SK-N-MC (cell line): ENCODE measurements around the gene MEI1.
A peak's percentile ranks its signal among the peaks of the same experiment; 100 is the strongest.
"Not testable (repeated sequence)": the region's sequence is repeated elsewhere in the genome, so short reads cannot be mapped to it uniquely, and the experiment has no call there.

Source experiments
- DNase-seq: peaks from one replicate; pipeline ENCODE4 v3.0.0-alpha.2; 2011; ENCODE audit warnings: low read depth, low spot score
- H3K27ac ChIP-seq: fragments of 200-600 bp; sonication (generic); 2 replicates; pipeline ENCODE4 v1.5.1; 2016; ENCODE audit warnings: mixed run types
- H3K36me3 ChIP-seq: fragments of 200-600 bp; sonication (generic); 2 replicates; pipeline ENCODE4 v1.6.1; 2017; ENCODE audit warnings: antibody characterized with exemption, low read length, mixed read lengths; ENCODE audit not compliant: insufficient read depth
- H3K4me3 ChIP-seq: fragments of 200-600 bp; sonication (generic); 2 replicates; pipeline ENCODE4 v1.5.1; 2016
- H3K9ac ChIP-seq: fragments of 200-600 bp; sonication (generic); 2 replicates; pipeline ENCODE4 v1.8.0; 2017; ENCODE audit warnings: mixed run types, mixed read lengths; ENCODE audit not compliant: insufficient read length
- H3K9me3 ChIP-seq: fragments of 200-600 bp; sonication (generic); 2 replicates; pipeline ENCODE4 v1.6.1; 2017; ENCODE audit warnings: low read depth, mild to moderate bottlenecking, antibody characterized with exemption, low read length, moderate library complexity, mixed read lengths
- EZH2 ChIP-seq: fragments of 200-600 bp; sonication (generic); IDR thresholded peaks from one replicate; pipeline ENCODE4 v1.6.1; 2017; ENCODE audit warnings: antibody characterized with exemption
- FOXP2 ChIP-seq: optimal IDR thresholded peaks from 2 replicates; pipeline ENCODE3; 2011; ENCODE audit warnings: mild to moderate bottlenecking, moderate library complexity; ENCODE audit not compliant: insufficient read depth; ENCODE audit errors: extremely low read length, control extremely low read depth
- POLR2AphosphoS5 ChIP-seq: IDR thresholded peaks from 2 replicates; pipeline ENCODE4 v1.6.1; 2012; ENCODE audit warnings: mild to moderate bottlenecking, low read depth, low read length, borderline replicate concordance

MEI1 gene

DNA sequence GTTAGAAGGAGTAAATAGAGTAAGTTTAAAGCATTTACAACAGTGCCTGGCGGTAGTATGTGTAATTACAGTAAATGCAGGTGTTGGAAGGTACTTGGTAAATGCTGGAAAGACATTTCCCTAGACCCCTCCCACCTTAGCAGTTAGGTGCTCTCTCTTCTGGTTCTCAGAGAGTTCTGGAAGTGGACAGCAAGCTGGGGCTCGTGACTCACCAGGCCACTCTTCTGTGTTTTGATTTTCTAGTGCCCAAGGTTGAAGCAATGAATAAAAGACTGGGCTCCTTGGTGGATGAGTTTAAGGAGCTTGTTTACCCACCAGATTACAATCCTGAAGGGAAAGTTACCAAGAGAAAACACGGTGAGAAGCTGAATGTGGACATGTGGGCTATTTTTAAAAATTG, 38.2 kb upstream of the MEI1 start:
- Histone ChIP-seq H3K36me3 (peaks cover 86% of the 10 kb centered on the region), H3K27ac (0 out of 2 replicates have a peak overlapping the region, but pooled peaks have one; percentile 19), H3K4me3 (no peak overlapping the region), H3K9ac (no peak overlapping the region), H3K9me3 (no peaks in the 10 kb centered on the region)
- no peak for TF ChIP-seq POLR2AphosphoS5
- no peak for TF ChIP-seq EZH2
- no peak for TF ChIP-seq FOXP2
- DNase-seq, result no peak

DNA sequence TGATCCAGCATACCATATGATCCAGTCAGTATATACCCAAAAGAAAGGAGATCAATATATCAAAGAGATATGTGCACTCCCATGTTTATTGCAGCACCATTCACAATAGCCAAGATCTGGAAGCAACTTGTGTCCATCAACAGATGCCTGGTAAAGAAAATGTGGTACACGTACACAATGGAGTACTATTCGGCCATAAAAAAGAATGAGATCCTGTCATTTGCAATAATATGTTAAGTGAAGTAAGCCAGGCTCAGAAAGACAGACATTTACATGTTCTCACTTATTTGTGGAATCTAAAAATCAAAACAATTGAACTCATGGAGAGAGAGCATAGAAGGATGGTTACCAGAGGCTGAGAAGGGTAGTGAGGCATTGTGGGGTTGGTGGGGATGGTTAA, 37.6 kb upstream of the MEI1 start:
- peaks cover 83% of the 10 kb centered on the region for H3K36me3 ChIP-seq
- TF ChIP-seq EZH2 (no peak), POLR2AphosphoS5 (no peak), FOXP2 (no peak)

DNA sequence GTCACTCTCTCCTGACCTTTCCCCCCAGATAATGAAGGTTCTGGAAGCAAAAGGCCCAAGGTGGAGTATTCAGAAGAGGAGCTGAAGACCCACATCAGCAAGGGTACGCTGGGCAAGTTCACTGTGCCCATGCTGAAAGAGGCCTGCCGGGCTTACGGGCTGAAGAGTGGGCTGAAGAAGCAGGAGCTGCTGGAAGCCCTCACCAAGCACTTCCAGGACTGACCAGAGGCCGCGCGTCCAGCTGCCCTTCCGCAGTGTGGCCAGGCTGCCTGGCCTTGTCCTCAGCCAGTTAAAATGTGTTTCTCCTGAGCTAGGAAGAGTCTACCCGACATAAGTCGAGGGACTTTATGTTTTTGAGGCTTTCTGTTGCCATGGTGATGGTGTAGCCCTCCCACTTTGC, 35.7 kb upstream of the MEI1 start:
- H3K9ac ChIP-seq, H3K27ac ChIP-seq, H3K4me3 ChIP-seq, H3K9me3 ChIP-seq, DNase-seq: not testable (repeated sequence)
- H3K36me3 ChIP-seq, result peaks cover 65% of the 10 kb centered on the region

More for the DNA sequence above, 37.6 kb upstream of the MEI1 start:
- Histone ChIP-seq H3K9ac (no peak overlapping the region), H3K4me3 (no peak overlapping the region), H3K27ac (no peak overlapping the region), H3K9me3 (no peaks in the 10 kb centered on the region)
- DNase-seq, result no peak

DNA sequence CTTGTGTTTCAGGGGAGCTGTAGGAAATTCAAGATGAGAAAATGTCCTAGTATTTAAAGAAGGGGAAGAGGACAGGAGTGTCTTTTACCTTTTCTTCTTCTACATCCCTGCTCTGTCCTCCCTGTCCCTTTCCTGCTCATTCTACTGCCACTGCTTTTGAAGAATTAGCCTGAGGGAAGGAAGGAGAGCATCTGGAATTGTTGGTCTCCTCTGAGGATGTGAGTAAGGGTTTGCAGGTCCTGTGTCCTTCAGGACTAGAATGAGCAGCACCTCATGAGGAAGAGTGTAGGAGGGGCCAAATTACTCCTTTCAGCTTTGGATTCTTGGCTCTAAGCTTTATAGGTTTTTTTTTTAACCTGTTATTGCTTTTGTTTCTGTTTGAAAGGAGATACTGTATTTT, 34.8 kb upstream of the MEI1 start:
- Histone ChIP-seq H3K36me3 (peaks cover 56% of the 10 kb centered on the region), H3K27ac (peak overlapping the region; percentile 72), H3K9me3 (no peaks in the 10 kb centered on the region), H3K9ac (no peak overlapping the region), H3K4me3 (no peak overlapping the region)
- no peak for DNase-seq
- no peak for TF ChIP-seq EZH2
- TF ChIP-seq FOXP2, result no peak

DNA sequence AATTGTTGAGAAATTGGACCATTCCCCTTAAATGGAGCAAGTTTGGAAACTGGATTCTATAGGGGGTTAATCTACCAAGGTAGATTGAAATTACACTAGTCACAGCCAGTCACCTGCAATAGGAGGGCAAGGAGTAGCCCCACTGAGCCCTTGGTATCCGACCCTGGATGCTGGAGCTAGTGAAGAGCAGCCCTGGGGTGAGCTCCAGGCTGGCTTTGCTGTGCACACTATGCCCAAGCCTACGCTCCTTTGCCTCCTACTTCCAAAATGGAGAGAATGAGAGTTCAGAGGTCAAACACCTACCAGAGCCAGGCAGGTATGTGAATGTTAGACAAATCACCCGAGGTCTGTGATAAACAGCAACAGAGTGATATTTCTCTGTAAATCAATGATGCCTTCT, 34.4 kb upstream of the MEI1 start:
- Histone ChIP-seq H3K27ac (no peak overlapping the region; the same call in none of the 2 replicates), H3K36me3 (peaks cover 51% of the 10 kb centered on the region)

DNA sequence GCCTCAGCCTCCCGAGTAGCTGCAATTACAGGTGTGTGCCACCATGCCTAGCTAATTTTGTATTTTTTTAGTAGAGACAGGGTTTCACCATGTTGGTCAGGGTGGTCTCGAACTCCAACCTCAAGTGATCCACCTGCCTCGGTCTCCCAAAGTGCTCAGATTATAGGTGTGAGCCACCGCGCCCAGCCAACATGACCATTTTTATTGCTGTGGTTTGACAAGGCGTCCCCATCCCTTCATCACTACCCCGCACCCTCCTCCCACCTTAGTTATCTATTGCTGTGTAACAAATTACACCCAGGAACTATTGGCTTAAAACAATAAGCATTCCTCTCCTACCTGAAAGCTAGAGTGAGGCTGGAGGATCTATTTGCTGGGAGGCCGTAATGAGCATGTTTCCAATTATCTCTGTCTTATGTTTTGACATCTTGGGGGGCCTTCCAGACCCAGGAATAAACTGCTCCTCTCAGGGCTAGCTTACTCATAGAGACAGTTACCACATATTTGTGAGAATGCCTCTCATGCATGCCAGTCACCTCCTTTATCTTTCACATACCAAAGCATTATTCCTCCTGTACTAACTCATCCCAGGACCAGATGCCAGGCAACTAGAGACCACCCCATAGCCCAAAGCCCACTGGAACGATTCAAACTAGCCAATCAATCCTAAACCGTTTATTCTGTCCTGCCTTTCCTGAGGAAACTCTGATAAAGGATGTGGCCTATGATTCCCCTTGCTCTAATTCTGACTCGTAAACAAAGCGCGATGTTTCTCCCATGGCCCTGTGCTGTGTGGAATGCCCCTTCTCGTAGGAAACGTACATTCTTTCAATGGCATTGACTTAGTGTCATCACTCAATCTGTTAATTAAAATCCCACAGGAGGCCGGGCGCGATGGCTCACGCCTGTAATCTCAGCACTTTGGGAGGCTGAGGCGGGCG, 30.1 kb upstream of the MEI1 start:
- H3K36me3 ChIP-seq, result peaks cover 23% of the 10 kb centered on the region
- DNase-seq, result no peak
- no peaks in the 10 kb centered on the region for H3K9me3 ChIP-seq
- no peak overlapping the region for H3K4me3 ChIP-seq
- TF ChIP-seq FOXP2 (no peak), POLR2AphosphoS5 (no peak), EZH2 (no peak)
- no peak overlapping the region for H3K9ac ChIP-seq
- 0 out of 2 replicates have a peak overlapping the region, but pooled peaks have one; percentile 42 for H3K27ac ChIP-seq

More for the DNA sequence above, 34.4 kb upstream of the MEI1 start:
- TF ChIP-seq EZH2 (no peak), POLR2AphosphoS5 (no peak), FOXP2 (no peak)
- no peak for DNase-seq
- H3K9ac ChIP-seq, result no peak overlapping the region
- no peaks in the 10 kb centered on the region for H3K9me3 ChIP-seq
- H3K4me3 ChIP-seq, result no peak overlapping the region

DNA sequence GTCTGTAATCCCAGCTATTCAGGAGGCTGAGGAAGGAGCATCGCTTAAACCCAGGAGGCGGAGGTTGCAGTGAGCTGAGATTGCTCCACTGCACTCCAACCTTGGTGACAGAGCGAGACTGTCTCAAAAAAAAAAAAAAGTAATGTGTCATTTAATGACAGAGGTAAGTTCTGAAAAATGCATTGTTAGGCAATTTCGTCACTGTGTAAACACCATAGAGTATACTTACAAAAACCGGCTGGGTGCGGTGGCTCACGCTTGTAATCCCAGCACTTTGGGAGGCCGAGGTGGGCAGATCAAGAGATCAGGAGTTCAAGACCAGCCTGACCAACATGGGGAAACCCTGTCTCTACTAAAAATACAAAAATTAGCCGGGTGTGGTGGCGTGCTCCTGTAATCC, 27.2 kb upstream of the MEI1 start:
- not testable (repeated sequence) for DNase-seq, H3K9ac ChIP-seq, H3K27ac ChIP-seq, H3K9me3 ChIP-seq, H3K4me3 ChIP-seq
- peaks cover 30% of the 10 kb centered on the region for H3K36me3 ChIP-seq

DNA sequence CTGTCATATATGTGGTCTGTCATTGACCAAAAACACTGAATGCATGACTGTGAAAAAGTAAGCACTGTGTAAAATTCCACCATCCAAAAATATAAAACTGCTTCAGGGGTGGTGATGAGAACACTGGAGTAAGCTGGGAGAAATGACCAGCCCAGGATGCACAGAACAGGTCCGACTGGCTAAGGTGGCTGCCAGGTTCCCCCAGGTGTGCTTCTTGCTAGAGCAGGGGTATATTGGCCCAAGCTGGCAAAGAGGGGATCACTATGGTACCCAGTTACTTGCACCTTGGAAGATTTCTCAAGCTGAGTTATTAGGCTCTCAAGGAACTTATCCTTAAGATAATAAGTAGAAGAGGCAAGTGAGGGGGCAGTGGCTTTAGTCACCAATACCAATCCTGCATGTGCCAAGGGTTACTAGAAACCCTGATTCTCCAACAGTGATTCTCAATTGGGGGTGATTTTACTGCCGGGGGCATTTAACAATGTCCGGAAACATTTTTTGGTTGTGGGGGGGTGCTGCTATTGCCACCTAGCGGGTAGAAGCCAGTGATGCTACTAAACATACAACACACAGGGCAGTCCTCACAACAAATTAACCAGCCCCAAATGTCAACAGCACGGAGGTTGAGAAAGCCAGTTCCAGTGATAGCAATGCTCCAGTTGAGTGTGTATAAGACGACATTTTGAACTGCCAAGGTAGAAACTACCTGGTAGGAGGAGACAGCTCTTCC, 26.4 kb upstream of the MEI1 start:
- H3K27ac ChIP-seq, result no peak overlapping the region
- DNase-seq, result no peak

More for the DNA sequence above, 26.4 kb upstream of the MEI1 start:
- peaks cover 37% of the 10 kb centered on the region for H3K36me3 ChIP-seq
- no peak overlapping the region for H3K4me3 ChIP-seq
- H3K9me3 ChIP-seq, result no peaks in the 10 kb centered on the region
- TF ChIP-seq EZH2 (no peak), POLR2AphosphoS5 (no peak), FOXP2 (no peak)
- no peak overlapping the region for H3K9ac ChIP-seq
